ENCODE data around the gene DHRS11. TPM values are rescaled to one million over a fixed set of nuclear protein-coding genes. Genes with fewer than 3 reads are reported as not detected.

The DHRS11 gene
- total RNA-seq, 2 experiments from 2014 or later = 7.2 to 13.9 TPM

- Histone ChIP-seq H3K4me1 (ENCODE audit: insufficient read depth, low read length, poor library complexity, severe bottlenecking) (peaks cover 9% of the 10 kb centered on the region), H3K27ac (ENCODE audit: low read depth, low read length, poor library complexity, severe bottlenecking) (no peak overlapping the region), H4K20me1 (ENCODE audit: insufficient read depth, low read length) (peaks cover 5% of the 10 kb centered on the region; the same call in 1 of the 2 replicates), H3K9me2 (ENCODE audit: insufficient read depth, low read length) (no peaks in the 10 kb centered on the region), H3K4me3 (ENCODE audit: low read depth, low read length, poor library complexity, severe bottlenecking) (no peak overlapping the region), H3K9me3 (ENCODE audit: low read length) (no peaks in the 10 kb centered on the region), H3K36me3 (ENCODE audit: insufficient read depth, low read length) (peaks cover 21% of the 10 kb centered on the region; the same call in 1 of the 2 replicates), H2AFZ (ENCODE audit: low read length) (no peak overlapping the region), H3K79me2 (ENCODE audit: insufficient read depth, low read depth, low read length) (no peaks in the 10 kb centered on the region), H3K4me2 (ENCODE audit: low read length) (no peak overlapping the region)
- no TSS peak for BruUV-seq (replicated peaks)
- no peak for DNase-seq (ENCODE audit: low spot score)
- CTCF ChIA-PET (ENCODE audit: unreplicated experiment) = no interaction called here
- TF ChIP-seq CTCF (conservative IDR thresholded peaks at IDR 0.05; ENCODE audit: low read length) (no peak), EZH2phosphoT487 (IDR thresholded peaks at IDR 0.05; ENCODE audit: borderline replicate concordance, low read depth, low read length) (no peak)
- POLR2A ChIA-PET = interaction anchor here (0.7 to 1.9 kb wide), 2 partner anchors 9 to 95 kb away, joined by 3 to 6 read pairs; partner anchors contain the start of gene MRM1
- intact Hi-C loops (cut with micrococcal nuclease; ENCODE audit: unreplicated experiment) = no loop called here
Observed at GRCh38 chr17:36611345-36612072, 19.8 kb downstream of the DHRS11 start.

DNA sequence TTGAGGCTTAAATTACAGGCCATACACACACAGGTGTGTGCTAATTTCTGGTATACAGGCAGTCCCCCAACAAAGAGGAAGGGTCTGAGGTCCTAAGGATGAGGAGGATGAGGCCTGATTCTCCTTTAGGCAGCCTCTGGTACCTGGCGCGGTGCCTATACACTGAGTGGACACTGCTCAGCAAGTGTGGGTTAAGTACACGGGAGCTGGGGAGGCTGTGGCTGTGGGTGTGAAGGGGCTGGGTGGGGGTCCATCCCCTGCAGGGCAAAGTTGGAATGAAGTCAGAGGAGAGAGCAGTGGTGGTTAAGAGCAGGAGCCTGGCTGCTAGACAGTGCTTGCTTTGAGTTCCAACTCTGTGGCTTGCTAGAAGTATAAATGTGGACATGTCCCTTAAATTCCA lies 20.6 kb downstream of the DHRS11 start:
- no peak overlapping the region for H3K4me2 ChIP-seq (ENCODE audit: low read length)
- H3K4me3 ChIP-seq (ENCODE audit: low read depth, low read length, poor library complexity, severe bottlenecking) = no peak overlapping the region
- POLR2A ChIA-PET = interaction anchor here (0.5 to 0.7 kb wide), 2 partner anchors 94 to 634 kb away, joined by 3 read pairs; no protein-coding TSS in a partner anchor
- TF ChIP-seq CTCF (conservative IDR thresholded peaks at IDR 0.05; ENCODE audit: low read length) (no peak), EZH2phosphoT487 (IDR thresholded peaks at IDR 0.05; ENCODE audit: borderline replicate concordance, low read depth, low read length) (no peak)
- peaks cover 5% of the 10 kb centered on the region; the same call in 1 of the 2 replicates for H4K20me1 ChIP-seq (ENCODE audit: insufficient read depth, low read length)
- H3K27ac ChIP-seq (ENCODE audit: low read depth, low read length, poor library complexity, severe bottlenecking) = no peak overlapping the region
- no TSS peak for BruUV-seq (replicated peaks)
- CTCF ChIA-PET (ENCODE audit: unreplicated experiment) = no interaction called here
- H2AFZ ChIP-seq (ENCODE audit: low read length) = no peak overlapping the region
- no peak for DNase-seq (ENCODE audit: low spot score)
- intact Hi-C loops (cut with micrococcal nuclease; ENCODE audit: unreplicated experiment) = no loop called here
- H3K9me3 ChIP-seq (ENCODE audit: low read length) = no peaks in the 10 kb centered on the region
- peaks cover 9% of the 10 kb centered on the region for H3K4me1 ChIP-seq (ENCODE audit: insufficient read depth, low read length, poor library complexity, severe bottlenecking)
- peaks cover 17% of the 10 kb centered on the region; the same call in 1 of the 2 replicates for H3K36me3 ChIP-seq (ENCODE audit: insufficient read depth, low read length)
- H3K79me2 ChIP-seq (ENCODE audit: insufficient read depth, low read depth, low read length) = no peaks in the 10 kb centered on the region
- no peaks in the 10 kb centered on the region for H3K9me2 ChIP-seq (ENCODE audit: insufficient read depth, low read length)

DNA sequence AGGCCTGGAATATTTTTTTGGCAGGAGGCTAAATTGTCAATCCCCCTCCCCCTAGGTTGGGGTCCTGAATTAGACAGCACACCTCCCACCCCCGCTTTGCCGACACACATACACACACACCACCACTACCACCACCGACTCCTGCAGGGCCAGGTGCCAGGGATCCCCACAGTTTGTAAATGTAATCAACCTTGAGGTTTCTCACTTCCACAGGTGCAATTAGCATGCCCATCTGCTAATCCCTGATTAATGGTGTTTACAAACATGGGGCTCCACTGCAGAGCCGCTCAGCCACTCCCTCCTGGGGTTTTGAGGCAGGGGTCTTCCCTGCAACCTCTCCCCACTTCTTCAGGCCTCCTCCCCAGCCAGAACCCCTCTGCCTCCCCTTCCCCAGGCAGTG lies 21.5 kb downstream of the DHRS11 start:
- TF ChIP-seq EZH2phosphoT487 (IDR thresholded peaks at IDR 0.05; ENCODE audit: borderline replicate concordance, low read depth, low read length) (no peak), CTCF (conservative IDR thresholded peaks at IDR 0.05; ENCODE audit: low read length) (no peak)
- intact Hi-C loops (cut with micrococcal nuclease; ENCODE audit: unreplicated experiment) = no loop called here
- H3K4me3 ChIP-seq (ENCODE audit: low read depth, low read length, poor library complexity, severe bottlenecking) = no peak overlapping the region
- H3K4me1 ChIP-seq (ENCODE audit: insufficient read depth, low read length, poor library complexity, severe bottlenecking) = peaks cover 9% of the 10 kb centered on the region
- CTCF ChIA-PET (ENCODE audit: unreplicated experiment) = no interaction called here
- BruUV-seq (replicated peaks) = no TSS peak
- no peaks in the 10 kb centered on the region for H3K9me2 ChIP-seq (ENCODE audit: insufficient read depth, low read length)
- H3K4me2 ChIP-seq (ENCODE audit: low read length) = no peak overlapping the region
- no peaks in the 10 kb centered on the region for H3K79me2 ChIP-seq (ENCODE audit: insufficient read depth, low read depth, low read length)
- no peak overlapping the region for H3K27ac ChIP-seq (ENCODE audit: low read depth, low read length, poor library complexity, severe bottlenecking)
- no peak for DNase-seq (ENCODE audit: low spot score)
- peaks cover 5% of the 10 kb centered on the region; the same call in 1 of the 2 replicates for H4K20me1 ChIP-seq (ENCODE audit: insufficient read depth, low read length)
- H3K9me3 ChIP-seq (ENCODE audit: low read length) = no peaks in the 10 kb centered on the region
- POLR2A ChIA-PET = no interaction called here
- no peak overlapping the region for H2AFZ ChIP-seq (ENCODE audit: low read length)
- H3K36me3 ChIP-seq (ENCODE audit: insufficient read depth, low read length) = peaks cover 9% of the 10 kb centered on the region; the same call in 1 of the 2 replicates
